UCSD-AML1 (cell line): ENCODE data around the gene NFIC.

Experiments
- DNase-seq: peaks from one replicate; lab custom pipeline; 2025; ENCODE audit not compliant: unreplicated experiment; lab: John Stamatoyannopoulos, UW

Gene NFIC

GRCh38 chr19:3358689-3359014 is 7.7 kb upstream of the NFIC start:
- DNase-seq: no peak

- DNase-seq: peak; percentile 55
Observed at GRCh38 chr19:3359015-3359918, 7.1 kb upstream of the NFIC start.

GRCh38 chr19:3359919-3360420 is 6.4 kb upstream of the NFIC start:
- peak; percentile 49 for DNase-seq

GRCh38 chr19:3360421-3361383 is 5.7 kb upstream of the NFIC start:
- peak; percentile 77 for DNase-seq

- DNase-seq: no peak
Observed at GRCh38 chr19:3361384-3362216, 4.8 kb upstream of the NFIC start.

GRCh38 chr19:3362217-3362906 is 4.0 kb upstream of the NFIC start:
- DNase-seq: no peak

GRCh38 chr19:3363841-3364500 is 2.4 kb upstream of the NFIC start:
- DNase-seq: no peak

- no peak for DNase-seq
Observed at GRCh38 chr19:3364501-3364858, 1.9 kb upstream of the NFIC start.

GRCh38 chr19:3365093-3365835 is 1.1 kb upstream of the NFIC start:
- DNase-seq: no peak

- DNase-seq: peak; percentile 47
Observed at GRCh38 chr19:3366753-3367627, 607 bp downstream of the NFIC start.

GRCh38 chr19:3367628-3368440 is 1.5 kb downstream of the NFIC start:
- no peak for DNase-seq

- DNase-seq: no peak
Observed at GRCh38 chr19:3368441-3368795, 2.0 kb downstream of the NFIC start.

- no peak for DNase-seq
Observed at GRCh38 chr19:3368848-3369336, 2.5 kb downstream of the NFIC start.

GRCh38 chr19:3369337-3370213 is 3.2 kb downstream of the NFIC start:
- no peak for DNase-seq

- no peak for DNase-seq
Observed at GRCh38 chr19:3370214-3370720, 3.9 kb downstream of the NFIC start.
